GM19467 (cell line): Measurements from ENCODE around the gene KLC4.
A peak's percentile ranks its signal among the peaks of the same experiment; 100 is the strongest.
"Not testable (repeated sequence)": the region's sequence is repeated elsewhere in the genome, so short reads cannot be mapped to it uniquely, and the experiment has no call there.

Source experiments
- ATAC-seq: cut with Tn5 transposase; IDR thresholded peaks from one replicate; pipeline ENCODE4 v1.9.1; 2021; ENCODE audit warnings: mild to moderate bottlenecking, moderate library complexity; ENCODE audit not compliant: unreplicated experiment

KLC4 gene

DNA sequence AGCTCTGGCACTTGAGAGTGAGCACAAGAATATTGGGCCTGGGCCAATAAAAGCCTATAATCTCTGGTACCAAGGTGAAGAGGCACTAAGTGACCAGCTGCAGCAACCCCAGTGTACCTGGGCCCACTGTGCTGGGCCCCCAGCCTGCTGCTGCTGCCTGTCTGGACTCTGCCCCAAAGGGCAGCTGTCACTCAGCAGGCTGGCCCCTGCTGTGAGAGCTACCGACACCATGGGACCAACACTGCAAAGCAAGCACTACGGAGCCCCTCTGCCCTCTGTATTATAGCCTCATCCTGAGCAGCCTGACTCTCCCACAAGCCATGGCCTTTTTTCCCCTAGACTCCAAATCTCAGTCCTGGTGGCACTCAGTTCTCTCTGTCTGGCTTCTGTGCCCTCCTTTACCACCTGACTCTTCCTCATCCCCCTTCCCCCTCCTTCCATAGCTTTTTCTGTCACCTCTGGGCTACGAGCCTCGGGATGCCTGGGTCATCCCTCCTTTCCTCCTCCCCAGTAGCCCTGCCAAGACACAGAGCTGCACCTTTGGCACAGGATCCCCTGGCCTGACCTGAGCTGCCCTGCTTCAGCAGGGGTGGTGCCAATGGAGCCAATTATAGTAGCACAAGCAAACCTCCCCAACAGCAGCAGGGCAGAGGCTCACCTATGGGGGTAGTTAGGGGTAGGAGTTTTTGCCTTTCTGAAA, 23.8 kb upstream of the KLC4 start:
- no peak for ATAC-seq

DNA sequence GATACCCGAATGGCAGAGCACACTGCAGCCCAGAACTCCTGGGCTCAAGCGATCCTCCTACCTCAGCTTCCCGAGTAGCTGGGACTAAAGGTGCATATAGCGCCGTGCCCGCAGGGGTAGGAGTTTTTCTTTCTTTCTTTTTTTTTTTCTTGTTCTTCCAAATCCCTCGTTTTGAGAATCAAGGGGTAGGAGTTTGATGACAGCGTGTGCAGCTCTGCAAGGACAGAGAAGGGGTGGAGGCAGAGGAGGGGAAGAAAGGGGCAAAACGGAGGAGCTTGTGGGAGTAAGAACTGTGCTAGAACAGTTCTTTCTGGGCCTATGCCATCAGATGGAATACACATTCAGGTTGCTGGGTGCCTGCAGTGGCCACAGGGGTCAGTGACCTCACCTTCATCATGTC, 22.7 kb upstream of the KLC4 start:
- no peak for ATAC-seq

DNA sequence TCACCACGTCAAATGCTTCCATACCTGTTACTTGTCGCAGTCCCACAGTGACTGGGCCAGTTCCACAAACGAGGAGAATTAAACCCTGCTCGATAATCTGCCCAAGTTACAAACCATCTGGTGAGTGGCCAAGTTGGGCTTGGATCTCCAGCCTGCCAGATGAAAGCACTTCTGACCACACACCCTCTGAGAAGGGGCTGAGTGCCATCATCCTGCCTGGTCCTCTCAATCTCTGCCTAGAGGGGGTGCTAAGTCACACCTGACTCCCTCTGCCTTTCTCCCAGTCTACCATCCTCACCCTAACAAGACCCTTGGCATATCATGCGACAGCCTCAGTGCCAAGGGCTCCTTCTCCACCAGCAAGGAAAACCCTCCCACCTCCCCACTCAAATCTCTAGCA, 22.2 kb upstream of the KLC4 start:
- no peak for ATAC-seq

GRCh38 chr6:43037706-43038105, 21.7 kb upstream of the KLC4 start:
- ATAC-seq: no peak

- no peak for ATAC-seq
Observed at GRCh38 chr6:43038727-43039126, 20.7 kb upstream of the KLC4 start.

GRCh38 chr6:43040542-43041257, 18.7 kb upstream of the KLC4 start:
- no peak for ATAC-seq

DNA sequence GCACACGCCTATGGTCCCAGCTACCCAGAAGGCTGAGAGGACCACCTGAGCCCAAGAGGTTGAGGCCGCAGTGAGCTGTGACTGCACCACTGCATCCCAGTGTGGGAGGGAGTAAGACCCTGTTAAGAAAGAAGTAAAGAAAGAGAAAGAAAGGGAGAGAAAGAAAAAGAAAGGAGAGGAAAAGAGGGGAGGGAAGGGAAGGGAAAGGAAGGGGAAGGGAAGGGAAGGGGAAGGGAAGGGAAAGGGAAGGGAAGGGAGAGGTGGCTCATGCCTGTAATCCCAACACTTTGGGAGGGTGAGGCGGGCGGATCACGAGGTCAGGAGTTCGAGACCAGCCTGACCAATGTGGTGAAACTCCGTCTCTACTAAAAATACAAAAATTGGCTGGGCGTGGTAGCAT, 18.0 kb upstream of the KLC4 start:
- not testable (repeated sequence) for ATAC-seq

DNA sequence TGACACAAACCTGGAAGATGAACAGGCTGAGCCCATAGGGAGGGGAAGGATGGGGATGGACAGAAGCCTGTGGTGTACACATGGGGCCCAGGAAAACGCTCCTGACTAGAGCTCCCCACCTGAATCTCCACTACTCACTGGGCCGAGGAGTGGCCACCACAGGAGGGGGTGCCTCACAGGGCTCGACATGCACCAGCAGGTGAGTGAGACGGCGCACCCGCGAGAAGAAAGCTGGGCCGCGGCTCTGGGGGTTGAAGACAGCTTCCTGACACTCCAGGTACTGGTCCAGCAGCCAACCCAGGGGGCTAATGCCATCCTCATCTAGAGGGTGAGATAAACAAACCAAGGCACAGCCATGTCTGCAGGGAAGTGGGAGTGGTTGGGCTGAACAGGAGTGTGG, 16.1 kb upstream of the KLC4 start:
- no peak for ATAC-seq

- no peak for ATAC-seq
Observed at GRCh38 chr6:43045371-43045930, 14.0 kb upstream of the KLC4 start.

- ATAC-seq: no peak
Observed at GRCh38 chr6:43047998-43048397, 11.4 kb upstream of the KLC4 start.

GRCh38 chr6:43050981-43051380, 8.4 kb upstream of the KLC4 start:
- ATAC-seq: no peak

- ATAC-seq: no peak
Observed at GRCh38 chr6:43052225-43052841, 7.1 kb upstream of the KLC4 start.

GRCh38 chr6:43052842-43053544, 6.4 kb upstream of the KLC4 start:
- ATAC-seq: no peak

- ATAC-seq: peak; percentile 89
Observed at GRCh38 chr6:43053545-43054205, 5.8 kb upstream of the KLC4 start, which contains the start of gene CUL7. Gene CUL7 (minus strand): TSS chr6:43053851. CDS start chr6:43052788, 1,063 bp downstream.

GRCh38 chr6:43054206-43054943, 5.1 kb upstream of the KLC4 start:
- no peak for ATAC-seq

DNA sequence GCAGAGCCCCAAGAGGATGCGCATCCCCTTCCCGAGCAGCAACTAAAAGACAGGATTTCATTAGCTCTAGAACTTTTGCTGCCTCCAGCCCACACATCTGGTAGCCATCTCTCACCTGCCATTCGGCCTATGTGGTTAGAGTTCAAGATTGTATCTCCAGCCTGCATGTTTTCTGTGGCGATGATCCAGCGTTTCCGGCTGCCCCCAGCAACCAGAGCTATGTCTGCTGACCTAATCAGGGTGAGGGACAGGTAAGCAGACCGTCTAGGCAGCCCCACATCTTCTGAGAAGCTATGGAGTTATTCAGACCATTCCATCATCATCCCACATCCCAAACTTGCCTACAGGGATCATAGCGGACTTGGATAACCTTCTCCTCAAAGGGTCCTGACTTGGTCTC, 3.5 kb upstream of the KLC4 start:
- ATAC-seq: no peak

DNA sequence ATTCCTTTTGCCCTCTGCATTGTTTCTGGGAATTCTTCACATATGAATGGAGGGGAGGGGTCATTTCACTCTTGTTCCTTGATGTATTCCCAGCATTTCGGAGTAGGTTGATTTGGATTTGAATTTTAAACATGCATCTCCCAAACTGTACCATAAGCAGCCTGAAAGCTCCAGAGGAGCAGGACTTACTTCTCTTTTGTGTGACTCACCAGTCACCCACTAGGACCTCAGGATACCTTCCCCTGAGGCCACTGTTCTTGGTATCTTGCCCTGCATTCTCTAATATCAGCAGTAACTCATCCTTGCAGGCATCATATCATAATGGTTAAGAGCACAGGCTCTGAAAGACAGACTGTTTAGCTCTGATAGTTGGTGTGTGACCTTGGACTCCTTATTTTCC, 900 bp upstream of the KLC4 start:
- ATAC-seq: no peak

DNA sequence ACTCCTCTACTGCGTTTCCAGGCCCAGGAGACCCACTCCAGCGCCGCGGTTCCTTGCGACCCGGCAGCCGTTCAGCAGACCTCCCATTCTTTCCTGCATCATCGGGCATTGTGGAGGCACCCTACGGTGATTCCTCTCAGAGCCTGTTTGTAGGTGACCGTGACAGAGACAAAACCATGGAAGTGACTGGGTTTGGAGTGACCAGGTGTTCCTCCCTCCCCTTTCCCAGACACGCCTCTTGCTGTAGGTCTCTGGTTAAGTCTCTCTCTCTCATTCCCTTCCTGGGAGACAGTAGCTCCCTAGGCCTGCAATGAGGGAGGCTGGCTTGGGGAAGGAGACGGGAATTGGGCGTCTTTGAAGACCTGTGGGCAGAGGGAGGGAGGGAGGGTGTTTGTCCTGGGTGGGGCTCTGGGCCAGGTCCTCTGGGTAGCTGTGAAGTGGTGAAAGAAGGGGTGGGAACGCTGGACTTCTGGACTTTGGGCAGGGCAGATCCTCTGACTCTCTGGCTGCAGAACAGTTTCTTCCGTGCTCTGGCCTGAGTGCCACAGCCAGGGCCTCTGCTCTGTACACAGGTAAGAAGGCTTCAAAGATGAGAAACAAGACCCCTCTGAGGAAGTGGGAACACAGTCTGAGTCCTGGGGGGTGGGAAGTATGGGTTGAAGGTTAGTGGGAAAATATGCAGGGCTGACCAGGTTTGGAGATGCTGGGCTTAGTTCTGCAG, 763 bp downstream of the KLC4 start:
- peak; percentile 4 for ATAC-seq
